Endothelial cell of umbilical vein (primary cell): ENCODE data around the gene DNAJC12. TPM values are rescaled to one million over a fixed set of nuclear protein-coding genes. Genes with fewer than 3 reads are reported as not detected.

Experiments
- BruUV-seq: library from RNA; stranded (reverse); fragments of 400-500 nt; replicated peaks from 2 replicates; lab custom pipeline; 2021; lab: Mats Ljungman, UMichigan
- CTCF ChIA-PET: fragments of 300-600, 350-600 bp; sonication (Branson Sonifier 250); formaldehyde crosslinking; loops from one replicate; lab custom pipeline; 2021; ENCODE audit warnings: antibody characterized with exemption, inconsistent platforms; lab: Charles Lee
- POLR2A ChIA-PET: fragments of 300-600, 350-600 bp; sonication (Branson Sonifier 250); formaldehyde crosslinking; loops from one replicate; lab custom pipeline; 2021; ENCODE audit warnings: antibody characterized with exemption, inconsistent platforms; lab: Charles Lee
- DNase-seq: peaks from one replicate; pipeline ENCODE4 v3.0.0-alpha.2; 2011; ENCODE audit warnings: low read depth, low spot score
- FAIRE-seq: peaks from 2 replicates; lab custom pipeline; 2011; peaks lifted over from hg19 to GRCh38; lab: Jason Lieb, UNC
- H2AFZ ChIP-seq: 2 replicates; pipeline ENCODE4 v1.6.0; 2012; ENCODE audit warnings: low read depth, low read length, control low read depth, inconsistent platforms
- H3K27ac ChIP-seq: 2 replicates; pipeline ENCODE4 v1.5.1; 2011; ENCODE audit warnings: low read depth, mild to moderate bottlenecking, control low read depth, low read length, moderate library complexity; ENCODE audit not compliant: insufficient read depth
- H3K27me3 ChIP-seq, 2 experiments: 2 replicates each; pipeline versions ENCODE4 v1.6.0 to v1.6.1; 2011; ENCODE audit warnings: low read length in 2 of 2, mixed read lengths in 1 of 2; ENCODE audit not compliant: control insufficient read depth in 2 of 2, insufficient read depth in 2 of 2
- H3K36me3 ChIP-seq, 2 experiments: 2 replicates in 1 of 2; 3 replicates in 1 of 2; pipeline ENCODE4 v1.5.1; 2011; ENCODE audit warnings: low read length in 2 of 2, mild to moderate bottlenecking in 1 of 2, moderate library complexity in 1 of 2; ENCODE audit not compliant: control insufficient read depth in 2 of 2, insufficient read depth in 2 of 2; ENCODE audit errors: extremely low read depth in 1 of 2
- H3K4me1 ChIP-seq: 3 replicates; pipeline ENCODE4 v1.5.1; 2011; ENCODE audit warnings: mild to moderate bottlenecking, low read length; ENCODE audit not compliant: control insufficient read depth, insufficient read depth; ENCODE audit errors: extremely low read depth
- H3K4me2 ChIP-seq: 2 replicates; pipeline ENCODE4 v1.6.1; 2011; ENCODE audit warnings: low read length, control low read depth, mixed read lengths; ENCODE audit not compliant: insufficient read depth
- H3K4me3 ChIP-seq, 3 experiments: fragments of 200-600 bp in 1 of 3; sonication (generic), shearing (Covaris generic) in 1 of 3; replicated peaks in 1 of 3; 2 replicates each; pipeline ENCODE4 v1.5.1; 2011 to 2016; ENCODE audit warnings: control low read depth in 3 of 3, low read length in 3 of 3, mild to moderate bottlenecking in 2 of 3, inconsistent platforms in 1 of 3, low read depth in 1 of 3, moderate library complexity in 1 of 3; ENCODE audit not compliant: insufficient read depth in 1 of 3
- H3K79me2 ChIP-seq: 2 replicates; pipeline ENCODE4 v1.6.0; 2012; ENCODE audit warnings: low read length, inconsistent platforms; ENCODE audit not compliant: control insufficient read depth, insufficient read depth
- H3K9ac ChIP-seq: replicated peaks from 2 replicates; pipeline ENCODE3; 2011; ENCODE audit warnings: low read length, control low read depth; ENCODE audit not compliant: insufficient read depth; ENCODE audit errors: extremely low read depth
- H3K9me1 ChIP-seq: replicated peaks from 3 replicates; pipeline ENCODE4 v1.6.0; 2011; ENCODE audit warnings: mild to moderate bottlenecking, low read length; ENCODE audit not compliant: control insufficient read depth, insufficient read depth; ENCODE audit errors: extremely low read depth
- H3K9me3 ChIP-seq: replicated peaks from 2 replicates; pipeline ENCODE4 v1.5.1; 2012; ENCODE audit warnings: low read length, inconsistent platforms; ENCODE audit not compliant: control insufficient read depth, insufficient read depth
- H4K20me1 ChIP-seq: replicated peaks from 2 replicates; pipeline ENCODE3; 2011; ENCODE audit warnings: mild to moderate bottlenecking, low read length; ENCODE audit not compliant: control insufficient read depth, insufficient read depth; ENCODE audit errors: extremely low read depth
- CTCF ChIP-seq, 2 donors: IDR thresholded peaks; 1 replicate in 1 of 2; 2 replicates in 1 of 2; pipeline ENCODE4 v1.5.1; 2011; ENCODE audit warnings: low read length in 2 of 2, mild to moderate bottlenecking in 2 of 2, moderate library complexity in 2 of 2, control low read depth in 1 of 2, inconsistent platforms in 1 of 2, low read depth in 1 of 2; ENCODE audit not compliant: insufficient read depth in 1 of 2; ENCODE audit errors: extremely low read depth in 1 of 2
- EZH2 ChIP-seq: IDR thresholded peaks from 2 replicates; pipeline ENCODE4 v1.6.1; 2012; ENCODE audit warnings: borderline replicate concordance, low read depth, mild to moderate bottlenecking, moderate library complexity, low read length, inconsistent platforms; ENCODE audit not compliant: severe bottlenecking
- FOS ChIP-seq: IDR thresholded peaks from 2 replicates; pipeline ENCODE4 v1.6.1; 2011; ENCODE audit warnings: mild to moderate bottlenecking, low read length, moderate library complexity, borderline replicate concordance; ENCODE audit not compliant: insufficient read depth
- GATA2 ChIP-seq: IDR thresholded peaks from 2 replicates; pipeline ENCODE4 v1.7.0; 2011; ENCODE audit warnings: low read depth, mild to moderate bottlenecking, moderate library complexity, mixed read lengths, low read length; ENCODE audit not compliant: insufficient read length, insufficient read depth
- JUN ChIP-seq: IDR thresholded peaks from 2 replicates; pipeline ENCODE4 v1.6.1; 2011; ENCODE audit warnings: borderline replicate concordance, low read depth; ENCODE audit not compliant: insufficient read length, insufficient read depth
- MAX ChIP-seq: IDR thresholded peaks from 2 replicates; pipeline ENCODE4 v1.6.1; 2011; ENCODE audit not compliant: insufficient read depth, insufficient read length
- MYC ChIP-seq: IDR thresholded peaks from one replicate; pipeline ENCODE4 v1.6.1; 2011; ENCODE audit warnings: mild to moderate bottlenecking, low read depth, low read length
- POLR2A ChIP-seq: IDR thresholded peaks from 2 replicates; pipeline ENCODE4 v1.6.1; 2012; ENCODE audit warnings: low read depth, mild to moderate bottlenecking, control low read depth, low read length
- POLR2AphosphoS5 ChIP-seq: IDR thresholded peaks from 2 replicates; pipeline ENCODE4 v1.6.1; 2012; ENCODE audit warnings: low read depth, mild to moderate bottlenecking, control low read depth, low read length, moderate library complexity; ENCODE audit not compliant: insufficient read depth
- dilution Hi-C: fragments of 300-500 bp; cut with MboI; formaldehyde crosslinking; loops from one replicate; pipeline ENCODE4 v1.15.0; 2019; ENCODE audit warnings: low sequenced_read_pairs; ENCODE audit not compliant: extremely low pct_ligation_motif_present
- intact Hi-C: fragments of 100-400 bp; cut with micrococcal nuclease; formaldehyde crosslinking; loops from one replicate; pipeline ENCODE4 v1.10.0; 2022
- polyA plus RNA-seq, 4 experiments: library from polyadenylated mRNA; depleted of rRNA in 3 of 4; stranded (reverse) in 3 of 4; unstranded in 1 of 4; fragments of >200 nt; gene quantifications; 2 replicates each; pipeline versions ENCODE4 v1.2.1 to v1.2.3, GENCODE V29; 2011 to 2012; ENCODE audit warnings: missing spikeins in 1 of 4
- total RNA-seq: library from RNA; stranded (reverse); gene quantifications from 2 replicates; pipeline ENCODE4 v1.2.3, GENCODE V29; 2021

DNAJC12 gene
- total and polyA plus RNA-seq, 2 donors (not counting 3 experiments of a cell fraction or from before 2014, with no cell fraction given) = 0.54 to 1.0 TPM

DNA sequence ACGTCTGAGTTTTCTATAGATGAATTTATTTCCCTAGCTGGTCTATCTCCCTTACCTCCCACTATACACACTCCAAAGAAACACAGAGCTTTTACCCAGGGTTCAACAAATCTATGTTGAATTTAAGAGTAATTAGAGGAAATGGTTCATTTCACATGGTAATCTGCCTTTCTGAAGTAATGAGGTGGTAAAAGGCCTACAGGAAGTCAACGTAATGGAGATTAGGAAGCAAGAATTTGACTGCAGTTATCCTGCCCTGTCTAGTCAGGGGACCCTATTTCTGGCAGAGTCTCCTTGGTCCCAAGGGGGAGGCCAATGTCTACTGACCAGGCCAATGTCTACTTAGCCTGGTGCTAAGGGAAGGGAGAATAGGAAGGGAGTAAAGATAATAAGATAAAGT lies 25.1 kb upstream of the DNAJC12 start:
- POLR2A ChIA-PET = no interaction called here
- BruUV-seq = no TSS peak
- H3K36me3 ChIP-seq = no peaks in the 10 kb centered on the region
- H3K4me3 ChIP-seq = no peak overlapping the region
- TF ChIP-seq FOS = no peak
- no peak for TF ChIP-seq CTCF (IDR thresholded peaks at IDR 0.05; ENCODE audit: extremely low read depth in 1 of 2, insufficient read depth in 1 of 2, low read depth in 1 of 2, low read length in 2 of 2)
- TF ChIP-seq MAX = no peak
- no peak for TF ChIP-seq GATA2
- no peak for TF ChIP-seq POLR2A
- no peak for TF ChIP-seq JUN
- TF ChIP-seq MYC = no peak
- TF ChIP-seq POLR2AphosphoS5 = no peak
- no peak for TF ChIP-seq EZH2
- no peaks in the 10 kb centered on the region for H3K79me2 ChIP-seq
- intact Hi-C loops (no loop called here), dilution Hi-C loops (no loop called here)
- H3K27ac ChIP-seq = no peak overlapping the region
- FAIRE-seq (no peak), DNase-seq (no peak)
- H3K27me3 ChIP-seq = no peaks in the 10 kb centered on the region
- no peak overlapping the region for H3K9ac ChIP-seq
- H3K9me3 ChIP-seq = no peaks in the 10 kb centered on the region
- no peak overlapping the region for H3K4me2 ChIP-seq
- H3K4me1 ChIP-seq = no peaks in the 10 kb centered on the region
- H2AFZ ChIP-seq = no peak overlapping the region
- CTCF ChIA-PET = no interaction called here
- no peaks in the 10 kb centered on the region for H4K20me1 ChIP-seq
- H3K9me1 ChIP-seq = no peaks in the 10 kb centered on the region
